GM21526 (cell line): ENCODE data around the gene KIAA1671.

Experiments
- ATAC-seq: cut with Tn5 transposase; IDR thresholded peaks from one replicate; pipeline ENCODE4 v1.9.1; 2021; ENCODE audit warnings: moderate library complexity; ENCODE audit not compliant: unreplicated experiment, low FRiP score

Gene KIAA1671

DNA sequence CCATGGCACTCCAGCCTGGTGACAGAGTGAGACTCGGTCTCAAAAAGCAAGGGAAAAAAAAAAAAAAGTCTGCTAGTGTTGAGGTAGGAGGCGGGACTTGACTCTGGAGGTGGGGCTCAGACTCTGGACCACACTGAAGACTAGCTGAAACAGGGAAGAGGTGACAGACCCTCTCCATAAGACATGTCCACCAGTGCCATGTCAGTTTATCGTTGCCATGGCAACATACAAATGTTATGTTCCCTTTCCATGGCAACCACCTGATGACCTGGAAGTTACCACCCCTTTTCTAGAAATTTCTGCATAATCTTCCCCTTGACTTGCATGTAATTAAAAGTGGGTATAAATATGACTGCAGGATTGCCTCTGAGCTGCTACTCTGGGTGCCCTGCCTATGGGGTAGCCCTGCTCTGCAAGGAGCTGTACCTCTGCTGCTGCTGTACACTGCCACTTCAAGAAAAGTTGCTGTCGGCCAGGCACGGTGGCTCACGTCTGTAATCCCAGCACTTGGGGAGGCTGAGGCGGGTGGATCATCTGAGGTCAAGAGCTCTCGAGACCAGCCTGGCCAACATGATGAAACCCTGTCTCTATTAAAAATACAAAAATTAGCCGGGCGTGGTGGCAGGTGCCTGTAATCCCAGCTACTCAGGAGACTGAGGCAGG lies 55.1 kb downstream of the KIAA1671 start:
- ATAC-seq = no peak

DNA sequence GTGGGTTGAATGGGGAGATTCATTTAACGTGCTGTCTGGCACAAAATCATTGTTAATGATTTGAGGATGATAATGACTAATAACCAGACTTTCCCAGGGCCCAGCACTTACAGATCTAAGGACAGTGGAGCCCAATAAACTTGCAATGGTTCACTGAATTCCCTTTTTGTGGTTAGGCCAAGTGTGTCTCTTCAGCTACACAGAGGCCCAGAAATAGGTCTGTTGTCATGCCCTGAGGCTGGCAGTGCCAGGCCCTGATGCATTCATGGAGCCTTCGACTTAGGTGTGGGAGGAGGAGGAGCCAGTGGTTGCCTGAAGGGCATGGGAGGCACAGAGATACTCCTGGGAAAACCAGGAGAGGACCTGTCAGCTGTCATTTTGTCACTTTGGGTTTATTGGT lies 56.1 kb downstream of the KIAA1671 start:
- no peak for ATAC-seq

DNA sequence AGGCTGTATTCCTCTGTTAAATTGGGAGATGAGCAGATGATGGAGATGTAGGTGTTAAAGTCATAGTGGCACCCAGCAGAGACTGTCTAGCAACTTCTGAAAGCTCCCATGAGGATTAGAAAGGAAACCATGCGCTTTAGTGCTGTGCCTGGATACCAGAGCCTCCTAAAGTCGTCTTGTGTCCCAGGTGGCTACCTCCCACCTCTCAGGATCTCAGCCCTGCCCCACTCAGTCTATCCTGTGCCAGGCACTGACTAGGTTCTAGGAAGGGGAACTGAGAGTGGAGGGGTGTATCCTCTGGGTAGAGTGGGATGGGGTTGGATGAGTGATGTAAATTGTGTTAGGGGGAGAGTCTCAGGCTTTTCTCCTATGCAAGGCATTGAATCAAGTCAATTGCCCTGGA lies 60.2 kb downstream of the KIAA1671 start:
- ATAC-seq = no peak

DNA sequence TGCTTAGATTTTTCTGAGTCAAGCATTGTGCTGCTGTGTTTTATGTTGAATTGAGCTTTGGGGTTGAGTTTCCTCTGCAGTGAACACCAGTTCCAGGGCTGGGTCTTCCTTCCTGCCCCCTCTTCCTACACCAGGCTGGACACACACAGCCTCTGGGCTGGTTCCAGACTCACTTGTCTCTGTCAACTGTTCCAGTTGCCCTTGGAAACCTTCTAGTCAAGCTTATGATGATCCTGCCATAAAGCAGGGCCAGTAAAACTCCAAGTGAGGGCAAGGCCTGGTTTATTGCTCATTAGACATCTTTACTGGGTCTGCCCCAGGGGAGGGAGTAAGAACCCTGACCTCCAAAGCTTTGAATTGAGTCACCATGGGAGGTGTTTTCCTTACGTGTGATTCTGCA lies 61.1 kb downstream of the KIAA1671 start:
- ATAC-seq = no peak

DNA sequence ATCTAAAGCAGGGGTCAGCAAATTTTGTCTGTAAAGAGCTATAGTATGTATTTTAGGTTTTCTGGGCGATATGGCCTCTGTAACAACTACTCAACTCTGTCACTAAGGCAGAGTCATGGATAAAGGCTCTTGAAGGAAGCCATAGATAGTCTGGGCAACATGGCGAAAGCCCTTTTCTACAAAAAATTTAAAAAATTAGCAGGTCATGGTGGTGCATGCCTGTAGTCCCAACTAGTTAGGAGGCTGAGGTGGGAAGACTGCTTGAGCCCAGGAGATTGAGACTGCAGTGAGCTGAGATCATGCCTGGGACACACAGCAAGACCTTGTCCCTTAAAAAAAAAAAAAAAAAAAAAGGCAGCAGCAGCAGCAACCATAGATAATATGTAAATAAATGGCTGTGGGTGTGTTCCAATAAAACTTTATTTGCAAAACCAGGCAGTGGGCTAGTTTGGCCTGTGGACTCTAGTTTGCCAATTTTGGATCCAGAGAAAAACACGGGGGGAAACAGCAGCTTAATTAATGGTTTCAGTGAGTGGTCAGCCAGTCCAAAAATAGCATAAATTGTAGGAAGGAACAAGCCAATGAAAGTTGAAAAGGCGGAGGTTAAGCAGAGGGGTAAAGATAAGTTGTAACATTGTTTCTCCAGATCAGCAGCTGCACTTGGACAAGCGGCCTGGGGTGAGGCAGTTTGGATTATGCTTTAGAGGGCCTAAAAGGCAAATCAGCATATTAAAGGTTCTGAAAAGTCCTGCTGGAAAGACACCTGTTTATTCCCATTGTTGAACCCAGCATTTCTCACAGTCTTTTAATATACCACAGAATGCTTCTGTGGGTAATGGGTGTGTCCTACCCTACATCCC lies 62.6 kb downstream of the KIAA1671 start:
- no peak for ATAC-seq

DNA sequence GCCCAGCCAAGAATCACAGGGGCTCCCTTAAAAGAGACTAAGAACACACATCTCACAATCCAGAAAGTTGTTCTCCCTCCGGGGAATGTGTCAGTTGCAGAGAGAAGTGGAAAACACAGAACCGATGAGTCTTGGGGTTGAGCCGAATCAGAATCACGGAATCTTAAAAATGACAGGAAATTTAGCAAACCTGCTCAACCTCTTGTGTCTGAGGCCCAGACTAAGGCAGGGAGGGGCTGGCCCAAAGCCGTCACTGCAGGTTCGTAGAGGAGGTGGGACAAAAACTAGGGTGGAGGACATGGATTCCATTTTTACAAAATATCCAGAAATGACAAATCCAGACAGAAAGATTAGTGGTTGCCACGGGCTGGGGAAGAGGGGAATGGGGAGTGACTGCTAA lies 63.8 kb downstream of the KIAA1671 start:
- no peak for ATAC-seq

DNA sequence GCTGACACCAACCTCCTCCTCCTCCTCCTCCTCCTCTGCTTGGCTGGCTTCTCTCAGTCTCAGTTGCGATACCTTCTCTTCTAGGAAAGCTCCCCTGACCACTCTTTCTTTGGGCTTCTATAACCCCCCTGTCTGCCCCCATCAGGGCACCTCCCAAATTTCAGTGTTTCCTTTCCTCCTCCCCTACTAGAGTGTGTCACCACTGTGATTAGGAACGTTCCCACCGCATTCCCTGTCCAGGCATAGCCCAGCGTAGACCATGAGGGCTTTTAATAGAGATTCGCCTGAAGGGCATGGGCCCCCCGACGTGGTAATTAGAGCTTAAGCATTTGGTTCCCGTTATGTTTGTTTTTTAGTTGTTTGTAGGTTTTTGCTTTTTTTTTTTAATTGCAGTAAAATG lies 65.5 kb downstream of the KIAA1671 start:
- ATAC-seq = no peak

DNA sequence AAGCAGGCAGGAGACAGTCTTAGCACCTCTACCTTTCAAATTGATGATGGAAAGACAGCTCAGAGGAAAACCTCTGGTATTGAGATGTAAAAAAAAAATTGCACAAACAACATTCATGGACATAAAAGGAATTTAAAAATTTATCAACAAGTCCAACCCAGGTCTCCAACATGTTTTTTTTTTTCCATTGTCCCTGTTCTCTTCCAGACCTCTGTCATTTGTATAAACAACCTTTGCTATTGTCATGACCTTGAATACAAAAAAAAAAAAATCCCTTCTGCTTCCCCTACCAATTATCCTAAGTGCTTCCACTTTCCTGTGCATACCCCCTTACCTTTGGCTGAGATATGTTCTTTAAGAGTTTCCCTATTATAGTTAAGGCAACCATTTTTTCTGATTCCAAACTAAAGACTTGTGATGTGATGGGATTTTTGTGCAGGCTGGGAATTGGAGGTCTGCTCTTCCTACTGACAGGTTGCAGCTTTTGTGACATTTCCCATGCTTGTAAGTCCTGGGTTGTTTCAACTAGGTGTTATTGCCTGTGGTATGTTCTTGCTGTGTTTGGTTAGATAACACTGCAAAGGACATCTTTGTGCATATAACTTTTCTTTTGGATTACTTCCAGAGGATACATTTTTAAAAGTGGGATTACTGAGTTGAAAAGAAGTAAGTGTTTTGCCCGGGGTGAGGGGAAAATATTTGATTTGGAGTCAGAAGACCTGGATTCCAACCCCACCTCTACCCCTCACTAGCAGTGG lies 67.1 kb downstream of the KIAA1671 start:
- ATAC-seq = no peak

DNA sequence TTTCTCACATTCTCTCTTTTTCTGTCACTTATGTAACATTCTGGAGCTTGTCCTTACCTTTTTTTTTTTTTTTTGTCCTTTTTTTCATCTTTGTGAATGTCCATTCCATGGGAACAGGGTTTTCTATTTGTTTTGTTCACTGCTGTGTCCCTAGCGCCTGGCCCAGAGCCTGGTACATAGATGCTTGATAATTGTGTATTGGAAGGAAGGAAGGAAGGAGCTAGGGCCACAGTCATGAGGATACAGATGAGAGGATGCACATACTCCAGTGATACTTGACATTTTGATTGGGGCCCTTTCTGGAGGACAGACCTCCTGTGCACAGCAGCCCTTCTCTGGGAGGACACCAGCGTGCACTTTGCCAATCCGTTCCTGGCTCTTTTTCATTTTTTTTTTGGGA lies 68.9 kb downstream of the KIAA1671 start:
- ATAC-seq = no peak

DNA sequence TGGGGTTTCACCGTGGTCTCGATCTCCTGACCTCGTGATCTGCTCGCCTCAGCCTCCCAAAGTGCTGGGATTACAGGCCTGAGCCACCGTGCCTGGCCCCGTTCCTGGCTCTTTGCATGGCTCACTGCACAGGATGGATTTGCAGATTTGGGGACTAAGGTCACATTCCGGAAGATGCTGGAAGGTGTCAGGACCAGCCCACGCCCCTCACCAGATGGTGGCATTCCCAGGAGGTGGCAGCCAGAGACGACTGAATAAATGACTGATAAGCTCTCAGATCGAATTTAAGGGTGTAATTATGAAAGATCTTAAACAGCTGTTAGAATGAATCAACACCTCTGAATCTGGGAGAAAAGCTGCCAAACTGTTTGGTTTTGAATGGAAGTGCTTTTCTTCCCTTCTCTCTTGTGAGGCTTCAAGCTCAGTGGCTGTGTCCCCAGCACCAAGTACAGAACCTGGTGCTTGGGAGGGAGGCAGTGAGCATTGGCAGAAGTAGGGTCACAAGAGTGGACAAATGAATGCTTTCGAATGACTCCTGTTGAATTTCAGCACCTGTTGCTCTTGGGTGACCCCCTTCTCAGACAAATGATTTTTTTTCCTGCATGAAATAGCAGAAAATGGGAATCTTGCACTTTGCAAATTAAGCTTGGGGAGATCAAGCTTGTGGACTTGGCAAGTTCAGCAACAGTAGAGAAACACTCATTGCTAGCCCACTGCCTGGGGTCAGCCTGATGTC lies 69.6 kb downstream of the KIAA1671 start:
- no peak for ATAC-seq

DNA sequence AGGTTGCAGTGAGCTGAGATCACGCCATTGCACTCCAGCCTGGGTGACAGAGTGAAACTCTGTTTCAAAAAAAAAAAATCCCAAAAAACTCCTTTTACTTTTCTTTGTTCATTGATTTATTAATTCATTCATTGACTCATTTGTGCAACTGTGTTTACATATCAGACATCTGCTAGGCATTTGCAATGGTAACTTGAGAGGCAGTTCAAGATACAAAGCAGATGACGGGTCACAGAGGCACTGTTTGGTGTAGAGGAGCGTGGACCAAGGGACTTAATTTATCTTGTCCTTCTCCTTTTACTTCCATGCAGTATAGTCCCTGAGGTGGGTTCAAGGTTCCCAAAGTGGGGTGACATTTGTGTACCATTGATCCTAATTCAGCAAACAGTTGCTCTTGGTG lies 71.4 kb downstream of the KIAA1671 start:
- ATAC-seq = no peak

DNA sequence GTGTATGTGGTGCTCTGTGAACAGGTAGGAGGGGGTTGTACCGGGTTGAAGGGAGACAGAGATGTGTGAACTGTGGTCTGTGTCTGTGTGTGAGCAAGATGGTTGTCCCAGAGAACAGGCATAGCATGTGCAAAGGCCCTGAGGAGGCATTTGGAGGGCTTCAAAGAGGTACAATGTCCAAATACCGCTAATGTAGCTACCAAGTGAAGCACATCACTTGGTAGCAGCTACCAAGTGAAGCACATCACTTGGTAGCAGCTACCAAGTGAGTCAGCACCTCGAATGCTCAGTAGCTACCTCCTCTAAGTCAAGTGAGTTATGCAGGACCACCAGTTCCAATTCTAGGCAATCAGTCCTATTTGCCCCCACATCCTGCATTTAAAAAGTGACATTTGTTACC lies 72.4 kb downstream of the KIAA1671 start:
- ATAC-seq = no peak

DNA sequence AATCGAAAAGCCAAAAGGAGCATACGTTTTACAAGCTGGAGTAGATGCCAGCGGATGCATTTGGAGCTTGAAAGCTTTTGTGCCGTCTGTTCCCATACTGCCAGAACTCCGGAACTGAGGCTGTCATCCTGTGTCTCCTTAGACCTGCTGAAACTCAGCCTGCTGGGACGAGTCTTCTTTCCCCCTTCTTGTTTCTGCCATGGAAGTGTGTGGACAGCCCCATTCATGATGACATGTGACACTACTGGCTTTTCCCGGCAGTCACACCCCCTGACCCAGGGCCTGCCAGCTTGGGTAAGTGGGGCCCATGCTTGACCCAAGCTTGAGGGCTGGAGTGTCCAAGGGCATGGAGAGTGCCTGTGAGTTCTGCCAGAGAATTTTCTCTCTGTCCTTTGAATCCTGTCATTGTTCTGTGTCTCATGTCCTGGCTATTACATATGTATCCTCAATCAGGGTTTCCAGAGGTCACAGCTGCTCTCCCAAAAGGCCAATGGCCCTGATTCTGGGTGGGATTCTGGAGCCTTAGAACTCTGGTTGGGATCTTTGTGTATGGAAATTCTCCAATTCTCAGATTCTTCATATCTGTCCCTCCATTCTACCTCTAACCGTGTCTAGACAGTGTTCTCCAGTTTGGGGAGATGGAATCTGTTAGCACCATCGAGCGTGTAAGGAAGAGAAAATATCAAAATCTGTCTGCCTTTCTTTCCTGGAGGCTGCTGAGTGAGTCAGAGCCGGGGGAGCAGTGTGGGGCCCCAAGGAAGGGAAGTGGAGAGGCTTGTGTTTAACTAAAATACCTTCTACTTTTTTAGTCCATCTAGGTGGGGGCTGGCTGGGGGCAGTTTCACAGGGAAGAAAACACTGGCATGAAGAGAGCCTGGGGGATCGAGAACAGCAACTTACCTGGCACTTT lies 73.2 kb downstream of the KIAA1671 start:
- no peak for ATAC-seq

DNA sequence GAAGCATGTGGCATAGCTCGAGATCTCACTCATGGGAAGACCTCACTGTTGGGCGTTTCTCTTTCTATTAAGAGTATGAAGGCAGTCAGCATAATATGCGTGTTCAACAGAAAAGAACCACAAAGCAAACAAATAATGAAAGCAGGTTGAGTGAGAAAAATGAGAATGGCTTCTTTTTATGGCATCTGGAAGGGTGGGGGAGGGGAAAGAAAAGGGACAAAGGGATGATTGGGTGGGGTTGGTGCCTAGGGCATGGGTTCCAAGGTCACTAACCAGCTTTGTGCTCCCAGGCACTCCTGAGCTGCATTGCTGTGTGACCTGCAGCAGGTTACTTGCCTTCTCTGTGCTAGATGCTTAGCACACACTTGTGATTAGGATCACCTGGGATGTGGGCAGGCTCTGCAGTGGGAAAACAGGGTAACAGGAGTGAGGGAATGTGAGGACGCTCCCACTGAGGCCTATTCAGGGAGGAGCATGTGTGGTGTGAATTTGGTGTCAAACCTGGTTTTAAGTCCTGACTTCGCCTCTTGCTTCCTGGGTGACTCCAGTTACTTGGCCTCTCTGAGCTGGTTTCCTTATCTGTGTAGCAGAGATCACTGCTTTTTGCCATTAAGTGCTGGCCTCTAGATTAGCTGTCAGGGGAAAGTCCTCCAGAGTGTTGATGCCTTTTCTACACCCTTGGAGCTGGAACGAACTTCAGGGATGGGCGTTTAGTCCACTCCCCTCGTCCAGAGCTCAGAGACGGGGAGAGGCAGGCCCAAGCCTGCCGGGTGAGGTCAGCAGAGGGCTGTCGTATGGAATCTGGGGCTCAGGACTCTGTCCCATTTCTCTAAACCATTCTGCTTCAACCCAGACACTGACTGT lies 74.8 kb downstream of the KIAA1671 start:
- no peak for ATAC-seq

DNA sequence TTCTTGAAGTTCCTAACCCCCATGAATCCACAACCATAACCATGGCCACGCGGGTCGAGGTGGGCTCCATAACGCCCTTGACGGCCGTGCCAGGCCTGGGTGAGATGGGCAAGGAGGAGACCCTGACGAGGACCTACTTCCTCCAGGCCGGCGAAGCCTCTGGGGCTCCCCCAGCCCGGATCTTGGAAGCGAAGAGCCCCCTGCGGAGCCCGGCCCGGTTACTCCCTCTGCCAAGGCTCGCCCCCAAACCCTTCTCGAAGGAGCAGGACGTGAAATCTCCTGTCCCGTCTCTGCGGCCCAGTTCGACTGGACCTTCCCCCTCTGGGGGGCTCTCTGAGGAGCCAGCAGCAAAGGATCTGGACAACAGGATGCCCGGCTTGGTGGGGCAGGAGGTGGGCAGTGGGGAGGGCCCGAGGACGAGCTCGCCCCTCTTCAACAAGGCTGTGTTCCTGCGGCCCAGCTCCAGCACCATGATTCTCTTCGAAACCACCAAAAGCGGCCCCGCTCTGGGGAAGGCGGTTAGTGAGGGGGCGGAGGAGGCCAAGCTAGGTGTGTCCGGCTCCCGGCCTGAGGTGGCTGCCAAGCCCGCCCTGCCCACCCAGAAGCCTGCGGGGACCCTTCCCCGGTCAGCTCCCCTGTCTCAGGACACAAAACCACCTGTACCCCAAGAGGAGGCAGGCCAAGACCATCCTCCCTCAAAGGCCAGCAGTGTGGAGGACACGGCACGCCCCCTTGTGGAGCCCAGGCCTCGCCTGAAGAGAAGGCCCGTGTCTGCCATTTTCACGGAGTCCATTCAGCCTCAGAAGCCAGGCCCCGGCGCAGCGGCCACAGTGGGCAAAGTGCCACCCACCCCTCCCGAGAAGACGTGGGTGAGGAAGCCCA lies 75.7 kb downstream of the KIAA1671 start:
- no peak for ATAC-seq

DNA sequence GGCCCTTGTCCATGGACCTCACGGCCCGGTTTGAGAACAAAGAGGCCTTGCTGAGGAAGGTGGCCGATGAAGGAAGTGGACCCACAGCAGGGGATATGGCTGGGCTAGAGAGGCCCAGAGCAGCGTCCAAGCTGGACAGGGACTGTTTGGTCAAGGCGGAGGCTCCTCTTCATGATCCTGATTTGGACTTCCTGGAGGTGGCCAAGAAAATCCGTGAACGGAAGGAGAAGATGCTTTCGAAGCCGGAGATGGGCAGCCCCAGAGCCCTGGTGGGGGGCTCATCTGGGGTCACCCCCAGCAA lies 76.3 kb downstream of the KIAA1671 start:
- no peak for ATAC-seq

DNA sequence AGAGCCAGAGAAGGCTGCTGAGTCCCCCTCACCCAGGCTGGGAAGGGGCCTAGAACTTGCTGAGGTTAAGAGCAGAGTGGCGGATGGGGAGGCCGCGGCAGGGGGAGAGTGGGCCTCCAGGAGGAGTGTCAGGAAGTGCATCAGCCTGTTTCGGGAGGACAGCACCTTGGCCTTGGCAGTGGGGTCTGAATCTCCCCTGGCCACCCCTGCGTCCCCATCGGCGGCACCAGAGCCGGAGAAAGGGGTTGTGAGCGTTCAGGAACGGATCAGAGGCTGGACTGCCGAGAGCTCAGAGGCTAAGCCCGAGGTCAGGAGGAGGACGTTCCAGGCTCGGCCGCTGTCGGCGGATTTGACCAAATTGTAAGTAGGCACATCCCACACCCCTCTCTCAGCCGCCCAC lies 76.7 kb downstream of the KIAA1671 start:
- ATAC-seq = no peak

DNA sequence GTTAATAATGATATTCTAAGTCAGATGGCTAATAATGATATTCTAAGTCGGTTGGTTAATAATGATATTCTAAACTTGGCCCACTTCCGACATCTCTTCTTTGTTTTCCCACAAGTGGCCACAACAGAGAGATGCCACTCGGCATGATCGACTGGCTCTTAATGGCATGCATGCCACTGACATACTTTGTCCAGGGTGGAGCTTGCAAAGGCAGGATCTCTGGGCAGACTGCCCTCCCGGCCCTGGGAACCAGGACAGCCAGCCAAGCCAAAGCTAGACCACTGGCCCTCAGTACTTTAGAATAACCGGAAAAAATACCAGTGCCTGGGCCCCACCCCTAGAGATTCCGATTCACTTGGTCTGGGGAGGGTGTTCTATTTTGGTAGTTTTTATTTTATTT lies 78.1 kb downstream of the KIAA1671 start:
- no peak for ATAC-seq
